K562 (cell line): Measurements from ENCODE around the gene SLC30A4.

ENCODE experiments used
- MXI1 ChIP-seq: IDR thresholded peaks from 2 replicates; pipeline ENCODE4 v1.6.1; 2011; ENCODE audit warnings: low read depth, mild to moderate bottlenecking, improper control_type of control experiment, low read length
- U2AF2 ChIP-seq: fragments of 200-400 bp; formaldehyde crosslinking; optimal IDR thresholded peaks from 2 replicates; pipeline ENCODE3; 2017; ENCODE audit warnings: low read depth, mild to moderate bottlenecking, low read length

DNA sequence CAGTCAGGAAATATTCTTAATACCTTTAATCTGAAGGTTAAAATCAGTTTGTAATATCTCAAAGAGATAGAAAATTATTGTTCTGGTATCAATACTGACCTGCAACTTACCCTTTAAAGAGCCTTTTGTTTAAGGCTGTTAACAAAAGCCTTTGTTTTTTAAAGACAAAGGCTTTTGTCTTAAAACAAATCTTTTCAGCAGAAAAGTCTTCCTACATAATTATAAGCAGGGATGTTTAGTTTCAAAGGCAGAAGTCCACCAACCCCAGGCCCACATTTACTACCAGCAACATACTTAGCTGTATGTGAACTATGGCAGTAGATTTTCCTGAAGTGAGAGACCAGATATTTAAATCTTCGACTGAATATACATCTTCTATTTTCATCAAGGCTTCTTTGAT lies 36.2 kb downstream of the SLC30A4 start:
- TF ChIP-seq U2AF2 (no peak), MXI1 (no peak)
